ENCODE measurements around the gene ELMOD3. TPM values are rescaled to one million over a fixed set of nuclear protein-coding genes. Genes with fewer than 3 reads are reported as not detected.

ELMOD3 gene
- polyA plus RNA-seq, 1 donor from 2014 or later, result 39.7 TPM

- Histone ChIP-seq H3K36me3 (ENCODE audit: insufficient read depth, low read length) (no peaks in the 10 kb centered on the region), H3K9me3 (ENCODE audit: low read length) (no peaks in the 10 kb centered on the region), H3K9ac (ENCODE audit: low read length) (no peak overlapping the region), H2AFZ (ENCODE audit: low read depth, low read length) (no peak overlapping the region), H3K4me2 (ENCODE audit: low read length) (no peak overlapping the region), H4K20me1 (ENCODE audit: insufficient read depth) (no peaks in the 10 kb centered on the region), H3K4me3 (ENCODE audit: low read length) (no peak overlapping the region), H3F3A (ENCODE audit: insufficient read depth, low read length, poor library complexity, severe bottlenecking) (no peaks in the 10 kb centered on the region), H3K27me3 (ENCODE audit: insufficient read depth, low read depth, low read length) (no peaks in the 10 kb centered on the region), H3K27ac (ENCODE audit: low read length) (no peak overlapping the region), H3K79me2 (replicated peaks; ENCODE audit: insufficient read depth, low read length) (no peaks in the 10 kb centered on the region), H3K9me2 (ENCODE audit: insufficient read depth, low read length) (no peaks in the 10 kb centered on the region)
- TF ChIP-seq MXI1 (conservative IDR thresholded peaks at IDR 0.05; ENCODE audit: poor library complexity, severe bottlenecking) (no peak), POLR2AphosphoS5 (IDR thresholded peaks at IDR 0.05) (no peak), RAD21 (conservative IDR thresholded peaks at IDR 0.05) (no peak), TAF1 (IDR thresholded peaks at IDR 0.05; ENCODE audit: low read depth) (no peak), EZH2 (IDR thresholded peaks at IDR 0.05; ENCODE audit: borderline replicate concordance, insufficient read depth, low read length, poor library complexity, severe bottlenecking) (no peak), EP300 (conservative IDR thresholded peaks at IDR 0.05; ENCODE audit: poor library complexity, severe bottlenecking) (no peak), CTCF (IDR thresholded peaks at IDR 0.05; ENCODE audit: poor library complexity, severe bottlenecking) (no peak), SMC3 (conservative IDR thresholded peaks at IDR 0.05; ENCODE audit: poor library complexity) (no peak)
- TF ChIP-seq, protein P1, sequence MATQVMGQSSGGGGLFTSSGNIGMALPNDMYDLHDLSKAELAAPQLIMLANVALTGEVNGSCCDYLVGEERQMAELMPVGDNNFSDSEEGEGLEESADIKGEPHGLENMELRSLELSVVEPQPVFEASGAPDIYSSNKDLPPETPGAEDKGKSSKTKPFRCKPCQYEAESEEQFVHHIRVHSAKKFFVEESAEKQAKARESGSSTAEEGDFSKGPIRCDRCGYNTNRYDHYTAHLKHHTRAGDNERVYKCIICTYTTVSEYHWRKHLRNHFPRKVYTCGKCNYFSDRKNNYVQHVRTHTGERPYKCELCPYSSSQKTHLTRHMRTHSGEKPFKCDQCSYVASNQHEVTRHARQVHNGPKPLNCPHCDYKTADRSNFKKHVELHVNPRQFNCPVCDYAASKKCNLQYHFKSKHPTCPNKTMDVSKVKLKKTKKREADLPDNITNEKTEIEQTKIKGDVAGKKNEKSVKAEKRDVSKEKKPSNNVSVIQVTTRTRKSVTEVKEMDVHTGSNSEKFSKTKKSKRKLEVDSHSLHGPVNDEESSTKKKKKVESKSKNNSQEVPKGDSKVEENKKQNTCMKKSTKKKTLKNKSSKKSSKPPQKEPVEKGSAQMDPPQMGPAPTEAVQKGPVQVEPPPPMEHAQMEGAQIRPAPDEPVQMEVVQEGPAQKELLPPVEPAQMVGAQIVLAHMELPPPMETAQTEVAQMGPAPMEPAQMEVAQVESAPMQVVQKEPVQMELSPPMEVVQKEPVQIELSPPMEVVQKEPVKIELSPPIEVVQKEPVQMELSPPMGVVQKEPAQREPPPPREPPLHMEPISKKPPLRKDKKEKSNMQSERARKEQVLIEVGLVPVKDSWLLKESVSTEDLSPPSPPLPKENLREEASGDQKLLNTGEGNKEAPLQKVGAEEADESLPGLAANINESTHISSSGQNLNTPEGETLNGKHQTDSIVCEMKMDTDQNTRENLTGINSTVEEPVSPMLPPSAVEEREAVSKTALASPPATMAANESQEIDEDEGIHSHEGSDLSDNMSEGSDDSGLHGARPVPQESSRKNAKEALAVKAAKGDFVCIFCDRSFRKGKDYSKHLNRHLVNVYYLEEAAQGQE (IDR thresholded peaks at IDR 0.05; ENCODE audit: borderline replicate concordance), result no peak
These were observed 14.4 kb downstream of the ELMOD3 start for GRCh38 chr2:85368921-85369320.

GRCh38 chr2:85369500-85369899 lies 14.9 kb downstream of the ELMOD3 start:
- H3K9me3 ChIP-seq (ENCODE audit: low read length), result no peaks in the 10 kb centered on the region
- no peak for TF ChIP-seq CTCF (IDR thresholded peaks at IDR 0.05; ENCODE audit: poor library complexity, severe bottlenecking)
- TF ChIP-seq RAD21 (conservative IDR thresholded peaks at IDR 0.05), result no peak
- TF ChIP-seq, protein P1 (IDR thresholded peaks at IDR 0.05; ENCODE audit: borderline replicate concordance), result no peak
- TF ChIP-seq EP300 (conservative IDR thresholded peaks at IDR 0.05; ENCODE audit: poor library complexity, severe bottlenecking), result no peak
- no peak for TF ChIP-seq MXI1 (conservative IDR thresholded peaks at IDR 0.05; ENCODE audit: poor library complexity, severe bottlenecking)
- TF ChIP-seq EZH2 (IDR thresholded peaks at IDR 0.05; ENCODE audit: borderline replicate concordance, insufficient read depth, low read length, poor library complexity, severe bottlenecking), result no peak
- no peak for TF ChIP-seq SMC3 (conservative IDR thresholded peaks at IDR 0.05; ENCODE audit: poor library complexity)
- TF ChIP-seq POLR2AphosphoS5 (IDR thresholded peaks at IDR 0.05), result no peak
- no peak for TF ChIP-seq TAF1 (IDR thresholded peaks at IDR 0.05; ENCODE audit: low read depth)
- no peak overlapping the region for H3K4me3 ChIP-seq (ENCODE audit: low read length)
- no peaks in the 10 kb centered on the region for H3K27me3 ChIP-seq (ENCODE audit: insufficient read depth, low read depth, low read length)
- H3K4me2 ChIP-seq (ENCODE audit: low read length), result no peak overlapping the region
- no peak overlapping the region for H3K9ac ChIP-seq (ENCODE audit: low read length)
- no peaks in the 10 kb centered on the region for H4K20me1 ChIP-seq (ENCODE audit: insufficient read depth)
- no peaks in the 10 kb centered on the region for H3K36me3 ChIP-seq (ENCODE audit: insufficient read depth, low read length)
- H3K27ac ChIP-seq (ENCODE audit: low read length), result no peak overlapping the region
- no peaks in the 10 kb centered on the region for H3K79me2 ChIP-seq (replicated peaks; ENCODE audit: insufficient read depth, low read length)
- no peaks in the 10 kb centered on the region for H3F3A ChIP-seq (ENCODE audit: insufficient read depth, low read length, poor library complexity, severe bottlenecking)
- no peak overlapping the region for H2AFZ ChIP-seq (ENCODE audit: low read depth, low read length)
- no peaks in the 10 kb centered on the region for H3K9me2 ChIP-seq (ENCODE audit: insufficient read depth, low read length)

Data from neural cell (in vitro differentiated cells).